Activated naive CD4-positive, alpha-beta T cell treated with anti-CD3 and anti-CD28 coated beads, Interleukin-2, amount 10 ng/mL, durations not matched to agents 7 days and 5 days (primary cell): ENCODE results near the gene SHROOM3.

Source experiments
- CTCF ChIA-PET: fragments of 350-600 bp; sonication (Branson Sonifier 250); formaldehyde crosslinking; loops from one replicate; lab custom pipeline; 2021; ENCODE audit warnings: antibody characterized with exemption; lab: Charles Lee
- DNase-seq: peaks from one replicate; pipeline ENCODE4 v3.0.0-alpha.2; 2020
- H3K27ac Mint-ChIP-seq: one replicate; pipeline ENCODE4 v1.8.0; 2021; ENCODE audit warnings: mild to moderate bottlenecking, moderate library complexity, mixed read lengths
- H3K27me3 Mint-ChIP-seq: one replicate; pipeline ENCODE4 v1.8.0; 2021; ENCODE audit warnings: mild to moderate bottlenecking, mixed read lengths
- H3K36me3 Mint-ChIP-seq: one replicate; pipeline ENCODE4 v1.8.0; 2021; ENCODE audit warnings: mixed read lengths
- H3K4me1 Mint-ChIP-seq: one replicate; pipeline ENCODE4 v1.8.0; 2021; ENCODE audit warnings: mixed read lengths
- H3K4me3 Mint-ChIP-seq: one replicate; pipeline ENCODE4 v1.8.0; 2021; ENCODE audit warnings: mild to moderate bottlenecking, moderate library complexity, mixed read lengths
- H3K9me3 Mint-ChIP-seq: one replicate; pipeline ENCODE4 v1.8.0; 2021; ENCODE audit warnings: mixed read lengths

The SHROOM3 gene

DNA sequence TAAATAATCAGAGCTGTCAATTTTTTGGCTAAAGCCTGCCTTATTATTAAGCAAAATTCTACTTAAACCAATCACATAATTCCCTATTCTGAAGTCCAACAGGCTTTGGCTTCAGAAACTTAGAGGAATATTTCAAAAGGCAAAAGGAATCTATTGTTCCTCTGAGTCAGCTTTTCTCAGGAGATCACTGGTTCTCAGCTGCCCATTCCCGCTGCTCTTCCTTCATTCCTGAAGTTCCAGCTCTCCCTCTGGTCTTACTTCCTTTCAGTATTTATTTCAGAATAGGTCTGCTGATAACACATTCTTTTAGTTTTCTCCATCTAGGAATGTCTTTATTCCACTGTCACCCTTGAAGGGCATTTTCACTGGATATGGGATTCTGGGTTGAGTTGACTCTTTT is 329.2 kb downstream of the SHROOM3 start:
- Mint-ChIP-seq H3K9me3 (no peaks in the 10 kb centered on the region), H3K36me3 (no peaks in the 10 kb centered on the region), H3K4me3 (no peak overlapping the region), H3K27ac (no peak overlapping the region), H3K4me1 (no peaks in the 10 kb centered on the region), H3K27me3 (peaks cover 4% of the 10 kb centered on the region)
- no peak for DNase-seq
- CTCF ChIA-PET = no interaction called here

- H3K4me1 Mint-ChIP-seq = no peaks in the 10 kb centered on the region
- no peak for DNase-seq
- no peaks in the 10 kb centered on the region for H3K36me3 Mint-ChIP-seq
- H3K4me3 Mint-ChIP-seq = no peak overlapping the region
- no peaks in the 10 kb centered on the region for H3K9me3 Mint-ChIP-seq
- CTCF ChIA-PET = interaction anchor here (1.2 kb wide), 1 partner anchor 9 kb away, joined by 4 read pairs; no protein-coding TSS in a partner anchor
- peaks cover 2% of the 10 kb centered on the region for H3K27me3 Mint-ChIP-seq
- no peak overlapping the region for H3K27ac Mint-ChIP-seq
Observed at GRCh38 chr4:76765473-76766183, 330.6 kb downstream of the SHROOM3 start.

GRCh38 chr4:76767983-76768382 is 333.0 kb downstream of the SHROOM3 start:
- no peaks in the 10 kb centered on the region for H3K4me1 Mint-ChIP-seq
- no peaks in the 10 kb centered on the region for H3K36me3 Mint-ChIP-seq
- no peaks in the 10 kb centered on the region for H3K9me3 Mint-ChIP-seq
- peaks cover 3% of the 10 kb centered on the region for H3K27me3 Mint-ChIP-seq
- H3K4me3 Mint-ChIP-seq = no peak overlapping the region
- no peak for DNase-seq
- H3K27ac Mint-ChIP-seq = no peak overlapping the region
- CTCF ChIA-PET = interaction anchor here (1.2 kb wide), 1 partner anchor 14 kb away, joined by 3 read pairs; no protein-coding TSS in a partner anchor

- no peak overlapping the region for H3K4me3 Mint-ChIP-seq
- CTCF ChIA-PET = interaction anchor here (1.0 kb wide), 1 partner anchor 99 kb away, joined by 3 read pairs; no protein-coding TSS in a partner anchor
- H3K9me3 Mint-ChIP-seq = no peaks in the 10 kb centered on the region
- H3K27ac Mint-ChIP-seq = no peak overlapping the region
- H3K27me3 Mint-ChIP-seq = peaks cover 7% of the 10 kb centered on the region
- H3K4me1 Mint-ChIP-seq = no peaks in the 10 kb centered on the region
- no peaks in the 10 kb centered on the region for H3K36me3 Mint-ChIP-seq
- no peak for DNase-seq
Observed at GRCh38 chr4:76772498-76773106, 337.6 kb downstream of the SHROOM3 start.

GRCh38 chr4:76773766-76774165 is 338.7 kb downstream of the SHROOM3 start:
- H3K9me3 Mint-ChIP-seq = no peaks in the 10 kb centered on the region
- no peaks in the 10 kb centered on the region for H3K4me1 Mint-ChIP-seq
- no peak for DNase-seq
- H3K36me3 Mint-ChIP-seq = no peaks in the 10 kb centered on the region
- H3K4me3 Mint-ChIP-seq = no peak overlapping the region
- CTCF ChIA-PET = no interaction called here
- H3K27ac Mint-ChIP-seq = no peak overlapping the region
- H3K27me3 Mint-ChIP-seq = peaks cover 10% of the 10 kb centered on the region

GRCh38 chr4:76779740-76780459 is 344.9 kb downstream of the SHROOM3 start:
- H3K4me1 Mint-ChIP-seq = peaks cover 4% of the 10 kb centered on the region
- CTCF ChIA-PET = no interaction called here
- H3K9me3 Mint-ChIP-seq = no peaks in the 10 kb centered on the region
- H3K4me3 Mint-ChIP-seq = no peak overlapping the region
- no peak overlapping the region for H3K27ac Mint-ChIP-seq
- peaks cover 7% of the 10 kb centered on the region for H3K27me3 Mint-ChIP-seq
- DNase-seq = no peak
- no peaks in the 10 kb centered on the region for H3K36me3 Mint-ChIP-seq

DNA sequence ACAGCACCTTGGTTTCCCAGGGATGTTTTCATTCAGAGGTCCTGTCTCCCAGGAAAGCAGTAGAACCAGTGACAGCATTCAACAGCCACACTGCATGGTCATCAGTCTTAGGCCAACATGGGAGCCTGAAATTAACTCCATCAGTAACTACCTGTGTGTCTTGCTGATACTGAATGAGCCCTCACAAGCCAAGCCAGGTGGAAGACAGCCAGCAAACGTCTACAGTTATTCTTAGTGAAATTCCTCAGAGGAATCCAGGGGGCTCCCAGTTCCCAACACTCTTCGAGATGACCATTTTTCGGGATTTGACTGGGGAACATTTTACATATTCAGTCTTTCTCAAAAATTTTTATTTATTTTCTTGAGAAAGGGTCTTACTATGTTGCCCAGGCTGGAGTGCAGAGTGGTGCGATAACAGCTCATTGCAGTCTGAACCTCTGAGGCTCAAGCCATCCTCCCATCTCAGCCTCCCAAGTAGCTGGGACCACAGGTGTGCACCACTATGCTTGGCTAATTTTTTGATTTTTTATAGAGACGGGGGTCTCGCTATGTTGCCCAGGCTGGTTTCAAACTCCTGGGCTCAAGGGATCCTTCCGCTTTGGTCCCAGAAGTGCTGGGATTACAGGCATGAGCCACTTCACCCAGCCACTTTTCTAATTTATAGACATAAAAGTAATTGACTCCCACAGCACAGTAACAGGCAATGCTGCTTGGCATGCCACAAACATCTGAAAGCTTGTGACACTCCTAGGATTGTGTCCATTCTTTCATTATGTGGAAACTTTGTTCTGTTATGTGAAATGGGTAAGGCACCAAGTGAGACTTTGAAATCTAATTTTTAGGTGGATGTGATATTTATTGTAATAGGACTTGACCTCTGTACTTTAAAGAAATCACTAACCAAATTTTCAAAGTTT is 346.0 kb downstream of the SHROOM3 start:
- H3K4me3 Mint-ChIP-seq = no peak overlapping the region
- H3K9me3 Mint-ChIP-seq = no peaks in the 10 kb centered on the region
- CTCF ChIA-PET = interaction anchor here (1.1 kb wide), 1 partner anchor 13 kb away, joined by 3 read pairs; no protein-coding TSS in a partner anchor
- peaks cover 4% of the 10 kb centered on the region for H3K4me1 Mint-ChIP-seq
- H3K27ac Mint-ChIP-seq = no peak overlapping the region
- DNase-seq = no peak
- no peaks in the 10 kb centered on the region for H3K36me3 Mint-ChIP-seq
- peaks cover 7% of the 10 kb centered on the region for H3K27me3 Mint-ChIP-seq

DNA sequence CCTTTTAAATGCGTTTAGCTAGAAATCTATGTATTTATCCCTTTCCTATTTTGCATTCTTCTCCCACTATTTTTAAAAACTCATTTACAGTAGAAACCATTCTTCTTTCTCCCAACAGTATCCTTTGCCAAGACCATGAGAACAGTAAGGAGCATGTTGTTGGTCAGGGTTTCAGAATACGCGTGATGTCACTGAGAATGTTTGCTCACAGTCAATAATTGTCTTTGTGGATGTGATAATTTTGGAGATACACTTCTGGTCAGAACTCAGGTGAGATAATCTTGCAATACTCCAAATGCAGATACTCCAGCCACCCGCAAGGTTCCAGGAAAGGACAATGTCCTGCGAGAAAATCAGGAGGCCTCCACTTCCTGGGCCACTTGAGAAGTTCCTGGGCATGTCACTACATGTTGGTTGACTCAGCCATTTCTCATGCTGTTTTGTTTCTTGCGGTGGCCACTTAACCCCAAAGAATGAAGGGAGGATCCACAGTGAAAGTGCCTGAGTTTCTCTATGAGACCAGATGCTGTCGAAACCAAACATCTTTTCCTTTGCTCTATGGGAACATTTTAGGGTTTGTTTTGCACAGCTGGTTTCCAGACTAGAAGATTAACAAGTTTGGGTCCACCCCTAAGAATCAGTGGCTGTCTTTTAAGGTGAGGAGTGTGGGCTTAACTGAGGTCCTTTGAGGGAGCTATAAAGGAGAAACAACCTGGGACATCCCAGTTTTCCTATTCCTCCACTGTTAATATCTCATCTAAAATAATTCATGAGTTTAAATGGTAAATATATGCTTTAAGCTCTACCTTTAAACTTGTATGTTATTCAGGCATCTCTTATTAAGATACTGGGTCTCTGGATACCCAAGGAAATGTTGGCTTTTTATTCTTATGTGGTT is 346.9 kb downstream of the SHROOM3 start:
- CTCF ChIA-PET = interaction anchor here (1.1 kb wide), 1 partner anchor 14 kb away, joined by 3 read pairs; no protein-coding TSS in a partner anchor
- H3K4me1 Mint-ChIP-seq = peaks cover 4% of the 10 kb centered on the region
- no peak overlapping the region for H3K4me3 Mint-ChIP-seq
- DNase-seq = no peak
- H3K27ac Mint-ChIP-seq = no peak overlapping the region
- no peaks in the 10 kb centered on the region for H3K9me3 Mint-ChIP-seq
- no peaks in the 10 kb centered on the region for H3K36me3 Mint-ChIP-seq
- H3K27me3 Mint-ChIP-seq = peaks cover 9% of the 10 kb centered on the region

DNA sequence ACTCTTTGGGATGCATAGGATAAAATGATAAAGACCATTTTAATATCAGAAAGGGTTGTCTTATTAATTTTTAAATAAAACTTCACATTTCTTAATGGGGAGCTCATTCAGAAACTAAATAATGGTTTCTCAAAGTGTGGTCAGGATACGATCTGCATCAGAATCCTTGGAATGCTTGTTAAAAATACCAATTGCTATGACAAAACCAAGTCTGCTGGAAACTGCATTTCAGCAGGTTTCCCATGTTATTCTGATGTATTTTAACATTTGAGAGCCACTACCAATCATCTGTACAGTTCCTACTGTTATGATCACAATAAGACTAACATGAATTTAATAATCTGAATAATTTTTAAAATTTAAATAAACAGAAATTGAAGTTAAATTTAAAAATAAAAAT is 347.8 kb downstream of the SHROOM3 start:
- CTCF ChIA-PET = no interaction called here
- no peak for DNase-seq
- Mint-ChIP-seq H3K36me3 (no peaks in the 10 kb centered on the region), H3K27ac (no peak overlapping the region), H3K4me1 (peaks cover 4% of the 10 kb centered on the region), H3K27me3 (peaks cover 8% of the 10 kb centered on the region), H3K4me3 (no peak overlapping the region), H3K9me3 (no peaks in the 10 kb centered on the region)

- Mint-ChIP-seq H3K36me3 (no peaks in the 10 kb centered on the region), H3K4me1 (peaks cover 4% of the 10 kb centered on the region), H3K27me3 (peaks cover 4% of the 10 kb centered on the region), H3K4me3 (no peak overlapping the region), H3K9me3 (no peaks in the 10 kb centered on the region), H3K27ac (no peak overlapping the region)
- DNase-seq = no peak
- CTCF ChIA-PET = no interaction called here
Observed at GRCh38 chr4:76783836-76784235, 348.8 kb downstream of the SHROOM3 start.

GRCh38 chr4:76784237-76784636 is 349.2 kb downstream of the SHROOM3 start:
- Mint-ChIP-seq H3K36me3 (no peaks in the 10 kb centered on the region), H3K27me3 (peaks cover 4% of the 10 kb centered on the region), H3K27ac (no peak overlapping the region), H3K4me1 (peaks cover 4% of the 10 kb centered on the region), H3K9me3 (no peaks in the 10 kb centered on the region), H3K4me3 (no peak overlapping the region)
- DNase-seq = no peak
- CTCF ChIA-PET = no interaction called here

DNA sequence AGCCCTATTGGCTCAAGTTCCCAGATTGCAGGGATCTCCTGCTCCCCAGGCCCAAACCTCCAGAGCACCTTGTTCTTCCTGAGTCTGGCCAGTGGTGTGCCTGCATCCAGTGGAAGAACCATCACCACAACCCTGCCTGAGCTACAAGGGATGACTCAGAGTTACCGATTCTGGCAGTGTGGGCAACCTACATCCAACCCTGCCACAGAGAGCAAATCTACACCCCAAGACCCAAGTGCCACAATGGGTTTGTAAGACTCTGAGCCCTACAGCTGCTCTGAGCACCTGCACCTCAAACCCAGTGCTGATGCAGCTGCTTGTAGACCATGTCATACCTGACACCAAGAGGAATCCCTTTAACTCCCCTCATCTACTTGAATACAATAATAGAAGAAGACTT is 352.9 kb downstream of the SHROOM3 start:
- Mint-ChIP-seq H3K36me3 (no peaks in the 10 kb centered on the region), H3K4me3 (no peak overlapping the region), H3K9me3 (no peaks in the 10 kb centered on the region), H3K27me3 (peaks cover 4% of the 10 kb centered on the region), H3K4me1 (no peaks in the 10 kb centered on the region), H3K27ac (no peak overlapping the region)
- no peak for DNase-seq
- CTCF ChIA-PET = no interaction called here

- Mint-ChIP-seq H3K27me3 (peaks cover 7% of the 10 kb centered on the region), H3K4me3 (no peak overlapping the region)
Observed at GRCh38 chr4:76790377-76790776, 355.3 kb downstream of the SHROOM3 start.

More at GRCh38 chr4:76790377-76790776, 355.3 kb downstream of the SHROOM3 start:
- no peaks in the 10 kb centered on the region for H3K9me3 Mint-ChIP-seq
- CTCF ChIA-PET = no interaction called here
- H3K4me1 Mint-ChIP-seq = no peaks in the 10 kb centered on the region
- no peak for DNase-seq
- H3K27ac Mint-ChIP-seq = no peak overlapping the region
- H3K36me3 Mint-ChIP-seq = no peaks in the 10 kb centered on the region
